Hippocampal formation (tissue), 2 donors: ENCODE data around the gene RPL4.
"Not testable (repeated sequence)": the region's sequence is repeated elsewhere in the genome, so short reads cannot be mapped to it uniquely, and the experiment has no call there.

Experiments used
- DNase-seq, 2 donors: peaks; one replicate each; lab custom pipeline; 2025; lab: John Stamatoyannopoulos, UW

The RPL4 gene

GRCh38 chr15:66491846-66492245 lies 12.8 kb downstream of the RPL4 start:
- no peak for DNase-seq

DNA sequence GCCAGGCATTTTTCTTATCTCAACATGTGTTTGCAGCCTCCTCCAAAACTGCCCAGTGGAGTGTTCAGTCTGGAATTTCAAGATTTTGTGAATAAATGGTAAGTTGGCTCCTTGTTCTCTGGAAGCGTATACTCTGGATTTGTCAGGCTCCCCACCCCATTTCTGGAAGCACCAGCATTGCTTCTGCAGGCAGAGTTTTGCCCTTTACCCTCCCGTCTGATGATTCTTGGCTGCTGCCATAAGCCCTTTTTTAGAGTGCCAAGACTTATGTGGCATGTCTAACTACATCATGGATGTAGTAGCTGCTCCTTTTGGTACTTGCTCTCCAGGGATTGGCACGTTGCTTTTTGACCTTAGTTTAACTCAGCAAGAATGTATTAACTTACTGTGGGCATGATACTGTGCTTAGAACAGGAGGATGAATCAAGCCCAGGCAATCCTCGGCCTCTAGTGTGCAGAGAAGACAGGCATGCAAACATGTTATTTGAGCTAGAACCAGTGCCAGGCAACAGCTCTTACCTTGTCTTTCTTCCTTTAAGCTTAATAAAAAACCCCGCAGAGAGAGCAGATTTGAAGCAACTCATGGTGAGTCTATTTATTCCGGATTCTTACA lies 15.4 kb downstream of the RPL4 start:
- no peak for DNase-seq

DNA sequence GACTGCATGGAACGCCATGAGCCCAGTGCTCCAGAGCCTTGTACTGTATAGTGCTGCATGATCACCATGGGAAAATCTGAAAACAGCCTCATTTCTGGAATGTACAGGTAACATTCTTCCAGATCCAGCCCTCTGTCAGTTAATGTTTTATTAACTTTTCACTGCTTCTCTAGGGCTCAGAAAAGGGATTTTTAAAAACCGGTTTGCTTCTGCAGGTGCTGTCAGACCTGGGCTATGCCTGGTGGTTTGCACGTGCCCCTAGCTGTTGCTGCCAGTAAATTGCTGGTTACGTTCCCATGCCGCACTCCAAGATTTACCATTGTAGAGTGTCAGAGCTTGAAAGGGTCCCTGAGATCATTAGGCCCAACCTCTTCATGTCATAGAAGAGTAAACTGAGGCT lies 16.1 kb downstream of the RPL4 start:
- DNase-seq = no peak

DNA sequence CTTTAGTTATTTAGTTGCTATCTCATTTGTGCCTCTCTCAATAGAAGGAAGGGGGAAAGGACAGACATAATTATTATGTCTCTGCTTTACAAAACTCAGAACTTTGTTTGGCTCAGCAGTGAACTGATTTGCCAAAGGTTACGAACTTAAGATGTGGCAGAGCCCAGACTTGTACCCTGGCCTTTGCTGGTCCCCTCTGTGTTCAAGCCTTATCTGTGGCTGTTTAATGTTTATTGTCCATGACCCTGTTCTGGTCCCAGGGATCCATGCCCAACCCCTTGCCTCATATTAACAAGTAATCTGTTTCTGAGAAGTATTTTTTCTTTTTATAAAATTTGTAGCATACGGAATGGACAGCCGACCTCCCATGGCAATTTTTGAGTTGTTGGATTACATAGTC lies 17.8 kb downstream of the RPL4 start:
- no peak for DNase-seq

- no peak for DNase-seq
These were observed 20.0 kb downstream of the RPL4 start for GRCh38 chr15:66484539-66485112.

DNA sequence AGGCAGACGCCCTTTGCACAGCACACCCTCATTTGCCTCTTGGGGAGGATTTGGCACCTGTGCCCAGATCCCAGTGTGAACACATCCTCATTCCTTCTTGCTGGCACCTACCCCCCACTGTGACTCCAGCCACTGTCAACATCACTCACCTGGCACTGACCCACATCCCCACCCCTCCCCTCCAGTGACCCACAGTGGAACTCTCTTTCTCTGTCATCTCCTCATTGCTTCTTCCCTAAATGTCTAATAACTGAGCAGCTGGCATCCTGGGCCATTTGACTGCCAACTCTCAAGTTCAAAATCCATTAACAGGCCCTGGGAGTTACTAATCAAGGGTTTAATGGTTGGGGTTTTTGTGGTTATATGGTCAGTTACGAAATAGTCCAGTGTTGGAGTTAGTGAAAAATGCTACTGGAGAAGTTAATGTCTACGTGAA lies 21.5 kb downstream of the RPL4 start:
- DNase-seq = no peak

- no peak for DNase-seq
These were observed 22.1 kb downstream of the RPL4 start for GRCh38 chr15:66482539-66482938.

DNA sequence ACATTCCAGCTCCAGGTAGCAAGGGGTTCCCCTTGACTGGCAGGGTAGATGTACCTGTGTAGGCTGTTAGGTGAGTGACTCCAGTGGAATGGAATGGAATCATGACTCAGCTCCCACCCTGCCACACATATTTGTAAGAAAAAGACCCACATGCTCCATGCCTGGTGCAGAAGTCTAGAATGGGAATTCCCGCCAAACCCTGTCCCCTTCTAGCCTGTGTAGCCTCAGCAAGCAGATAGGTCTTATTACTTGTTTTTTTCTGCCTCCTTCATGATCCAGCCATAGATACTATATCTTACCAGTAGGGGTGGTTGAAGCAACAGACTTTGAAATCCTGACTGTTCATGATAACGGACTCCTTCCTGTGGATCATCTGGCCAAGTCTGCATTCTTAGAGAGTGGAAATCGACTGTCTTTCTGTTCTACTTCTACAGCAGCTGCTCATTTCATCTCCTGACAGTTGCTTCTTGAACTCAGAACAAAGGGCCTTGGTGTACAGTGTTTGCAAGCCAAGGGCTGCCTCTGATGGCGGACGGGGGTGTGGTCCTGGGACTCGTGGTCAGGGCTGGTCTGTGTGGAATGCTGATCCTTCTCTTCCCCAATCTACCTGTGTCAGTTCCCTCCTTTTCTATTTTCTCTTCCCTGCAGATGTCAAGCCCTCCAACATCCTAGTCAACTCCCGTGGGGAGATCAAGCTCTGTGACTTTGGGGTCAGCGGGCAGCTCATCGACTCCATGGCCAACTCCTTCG lies 23.4 kb downstream of the RPL4 start:
- no peak for DNase-seq

DNA sequence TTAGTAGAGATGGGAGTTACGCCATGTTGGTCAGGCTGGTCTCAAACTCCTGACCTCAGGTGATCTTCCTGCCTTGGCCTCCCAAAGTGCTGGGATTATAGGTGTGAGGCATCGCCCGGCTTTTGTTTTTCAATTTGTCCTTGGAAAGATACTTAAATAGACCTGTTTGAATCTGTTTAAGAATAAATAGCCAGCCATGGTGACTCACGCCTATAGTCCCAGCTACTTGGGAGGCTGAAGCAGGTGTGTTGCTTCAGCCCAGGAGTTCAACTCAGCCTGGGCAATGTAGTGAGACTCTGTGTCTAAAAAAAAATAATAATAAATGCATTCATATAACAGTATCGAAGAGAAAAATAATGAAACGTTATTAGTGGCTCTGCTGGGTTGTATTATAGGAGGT lies 24.4 kb downstream of the RPL4 start:
- no peak for DNase-seq

DNA sequence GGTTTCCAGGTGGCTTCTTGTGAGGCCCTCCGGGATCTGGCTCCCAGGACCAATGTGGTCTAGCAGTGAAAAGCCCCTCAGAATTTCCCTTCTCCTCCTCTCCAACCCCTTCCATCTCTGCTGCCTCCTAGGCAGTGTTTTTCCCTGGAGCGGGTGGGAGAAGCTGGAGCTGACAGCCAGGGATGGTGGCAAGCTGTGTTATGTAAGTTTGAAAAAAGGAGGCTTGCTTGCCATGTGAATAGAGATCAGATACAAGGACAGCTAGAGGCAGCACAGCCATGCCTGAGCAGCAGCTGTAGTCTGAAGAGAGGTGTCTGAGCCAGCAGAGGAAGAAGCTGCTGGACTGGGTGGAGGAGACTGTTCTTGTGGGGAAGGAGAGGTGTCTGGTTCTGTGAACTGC lies 27.6 kb downstream of the RPL4 start:
- DNase-seq = peak; percentile 13 to 62

DNA sequence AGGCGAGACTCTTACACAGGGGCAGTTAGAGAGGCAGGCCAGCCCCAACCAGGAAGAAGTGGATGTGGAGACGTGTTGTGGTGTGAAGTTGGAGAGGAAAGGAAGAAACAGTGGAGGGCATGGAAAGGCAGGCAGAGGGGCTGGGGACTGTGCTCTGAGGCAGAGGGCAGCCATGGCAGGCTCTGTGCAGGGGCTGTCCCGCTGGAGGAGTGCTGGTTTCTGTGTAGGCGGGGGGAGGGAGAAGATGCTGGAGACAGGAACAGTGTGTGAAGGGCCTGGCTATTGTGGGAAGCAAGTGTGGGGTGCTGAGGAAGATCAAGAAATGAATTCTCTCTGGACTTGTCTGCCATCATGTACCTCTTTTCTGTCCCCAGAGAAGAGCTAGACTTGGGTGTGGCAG lies 28.1 kb downstream of the RPL4 start:
- DNase-seq = no peak

- no peak for DNase-seq
These were observed 29.7 kb downstream of the RPL4 start for GRCh38 chr15:66474963-66475362.

GRCh38 chr15:66474135-66474534 lies 30.5 kb downstream of the RPL4 start:
- DNase-seq = peak in 1 of 2 donors; percentile 6

GRCh38 chr15:66472176-66472999 lies 32.3 kb downstream of the RPL4 start:
- DNase-seq = peak in 1 of 2 donors; percentile 6

GRCh38 chr15:66470825-66471224 lies 33.8 kb downstream of the RPL4 start:
- not testable (repeated sequence) for DNase-seq

GRCh38 chr15:66467162-66468040 lies 37.3 kb downstream of the RPL4 start:
- not testable (repeated sequence) for DNase-seq

- not testable (repeated sequence) for DNase-seq
These were observed 39.4 kb downstream of the RPL4 start for GRCh38 chr15:66465294-66465693.

GRCh38 chr15:66462627-66463026 lies 42.0 kb downstream of the RPL4 start:
- DNase-seq = no peak

DNA sequence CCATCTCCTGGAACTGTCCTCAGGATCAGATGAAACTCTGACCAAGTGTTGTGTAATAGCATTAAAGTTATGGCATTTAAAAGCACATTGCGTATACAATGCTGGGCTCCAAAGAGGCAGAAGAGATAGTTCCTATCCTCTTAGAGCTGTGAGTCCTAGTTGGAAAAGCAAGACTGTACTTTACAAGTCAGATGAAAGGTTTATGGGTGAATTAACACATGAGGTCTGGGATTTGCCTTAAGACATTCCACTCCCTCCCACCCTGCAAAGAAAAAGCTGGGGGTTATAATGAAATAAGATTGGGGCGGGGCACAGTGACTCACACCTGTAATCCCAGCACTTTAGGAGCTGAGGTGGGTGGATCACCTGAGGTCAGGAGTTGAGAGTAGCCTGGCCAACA lies 42.7 kb downstream of the RPL4 start:
- DNase-seq = no peak

DNA sequence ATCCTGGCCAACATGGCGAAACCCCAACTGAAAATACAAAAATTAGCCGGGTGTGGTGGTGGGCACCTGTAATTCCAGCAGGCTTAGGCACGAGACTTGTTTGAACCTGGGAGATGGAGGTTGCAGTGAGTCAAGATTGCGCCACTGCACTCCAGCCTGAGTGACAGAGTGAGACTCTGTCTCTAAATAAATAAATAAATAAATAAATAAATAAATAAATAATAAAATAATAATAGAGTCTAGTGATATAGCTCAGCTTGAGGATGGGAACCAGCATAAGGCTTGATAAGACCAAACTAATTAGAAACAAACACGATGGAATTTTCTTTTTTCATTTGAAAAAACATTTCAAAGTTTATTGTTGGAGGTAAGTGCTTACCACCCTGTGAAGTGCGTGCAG lies 43.4 kb downstream of the RPL4 start:
- DNase-seq = not testable (repeated sequence)

DNA sequence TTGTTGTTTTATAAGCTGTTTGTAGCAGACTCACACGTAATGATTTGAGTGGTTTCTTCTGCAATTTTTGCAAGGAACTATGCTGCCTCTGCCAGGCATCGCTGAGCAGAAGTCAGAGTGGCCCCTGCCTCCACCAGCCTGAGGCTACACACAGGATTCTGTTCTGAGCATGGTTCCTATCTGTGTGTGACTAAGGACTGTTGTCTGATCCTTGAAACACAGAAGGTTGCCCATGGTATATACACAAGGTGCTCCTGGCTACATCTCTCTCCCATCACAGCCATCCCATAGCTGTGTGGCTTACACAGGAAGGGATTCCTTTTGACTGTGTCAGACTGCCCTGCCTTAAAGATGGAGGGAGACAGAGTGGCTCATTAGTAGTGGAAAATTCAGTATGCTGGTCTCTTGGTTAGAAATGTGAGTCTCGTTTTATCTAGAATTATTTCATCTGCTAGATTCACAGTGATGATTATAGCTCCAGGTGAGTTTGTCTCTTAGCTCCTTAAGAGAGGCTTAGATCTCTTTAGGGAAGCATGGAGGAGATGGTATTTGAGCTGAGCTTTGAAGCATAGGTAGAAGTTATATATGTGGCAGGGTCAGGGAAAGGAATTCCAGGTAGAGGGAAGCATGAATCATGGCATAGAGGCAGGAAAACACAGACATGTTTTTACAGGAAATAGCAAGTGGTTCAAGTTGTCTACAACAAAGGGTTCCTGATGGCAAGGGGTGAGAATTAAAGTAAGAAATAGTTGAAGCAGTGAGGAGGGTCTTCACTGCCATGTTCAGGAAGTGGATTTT lies 44.6 kb downstream of the RPL4 start:
- DNase-seq = no peak
